GM21515 (cell line): ENCODE data around the gene ENPP7.
"Not testable (repeated sequence)": the region's sequence is repeated elsewhere in the genome, so short reads cannot be mapped to it uniquely, and the experiment has no call there.

Experiments used
- ATAC-seq: cut with Tn5 transposase; IDR thresholded peaks from one replicate; pipeline ENCODE4 v1.9.1; 2021; ENCODE audit not compliant: unreplicated experiment

ENPP7 gene

GRCh38 chr17:79748295-79749099 is 17.8 kb downstream of the ENPP7 start:
- no peak for ATAC-seq

GRCh38 chr17:79749156-79749815 is 18.5 kb downstream of the ENPP7 start:
- ATAC-seq: no peak

DNA sequence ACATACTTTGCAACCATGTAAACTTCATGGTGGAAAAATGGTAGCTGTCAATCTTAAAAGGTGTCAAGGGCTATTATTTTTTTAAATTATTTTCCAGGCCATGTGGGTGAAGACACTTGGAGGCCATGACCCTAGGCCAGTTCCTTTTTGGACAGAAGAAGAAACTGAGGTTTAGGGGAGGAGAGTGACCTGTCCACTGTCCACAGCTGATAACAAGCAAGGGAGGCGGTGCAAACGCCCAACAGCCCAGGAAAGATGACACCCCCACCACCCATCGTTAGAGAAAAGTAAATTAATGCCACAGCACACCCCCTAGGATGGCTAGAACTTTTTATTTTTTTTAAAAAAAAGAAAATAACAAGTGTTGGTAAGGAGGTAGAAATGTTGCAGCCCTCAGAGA is 19.2 kb downstream of the ENPP7 start:
- ATAC-seq: no peak

DNA sequence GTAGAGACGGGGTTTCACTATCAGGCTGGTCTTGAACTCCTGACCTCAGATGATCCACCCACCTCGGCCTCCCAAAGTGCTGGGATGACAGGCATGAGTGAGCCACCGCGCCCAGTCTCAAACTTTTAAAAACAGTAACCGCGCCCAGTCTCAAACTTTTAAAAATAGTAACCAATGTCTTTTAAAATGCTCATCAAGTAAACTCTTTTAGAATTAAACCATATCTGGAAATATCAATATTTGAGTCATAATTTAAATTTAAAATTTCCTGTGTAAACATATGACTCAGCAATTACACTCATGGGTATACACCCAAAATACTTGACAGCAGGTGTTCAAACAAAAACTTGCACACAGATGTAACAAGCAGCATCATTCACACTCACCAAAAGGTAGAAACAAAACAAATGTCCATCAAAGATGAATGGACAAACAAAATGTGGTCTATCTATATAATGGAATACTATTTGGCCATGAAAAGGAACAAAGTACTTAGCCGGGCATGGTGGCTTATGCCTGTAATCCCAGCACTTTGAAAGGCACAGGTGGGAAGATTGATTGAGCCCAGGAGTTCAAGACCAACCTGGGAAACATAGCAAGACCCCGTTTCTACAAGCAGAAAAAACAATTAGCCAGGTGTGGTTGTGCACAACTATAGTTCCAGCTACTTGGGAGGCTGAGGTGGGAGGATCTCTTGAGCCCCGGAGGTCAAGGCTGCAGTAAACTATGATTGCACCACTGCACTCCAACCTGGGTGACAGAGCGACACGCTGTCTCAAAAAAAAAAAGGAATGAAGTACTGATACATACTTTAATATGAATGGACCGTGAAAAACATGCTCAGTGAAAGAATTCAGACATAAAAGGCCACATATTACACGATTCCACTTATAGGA is 20.2 kb downstream of the ENPP7 start:
- ATAC-seq: no peak

DNA sequence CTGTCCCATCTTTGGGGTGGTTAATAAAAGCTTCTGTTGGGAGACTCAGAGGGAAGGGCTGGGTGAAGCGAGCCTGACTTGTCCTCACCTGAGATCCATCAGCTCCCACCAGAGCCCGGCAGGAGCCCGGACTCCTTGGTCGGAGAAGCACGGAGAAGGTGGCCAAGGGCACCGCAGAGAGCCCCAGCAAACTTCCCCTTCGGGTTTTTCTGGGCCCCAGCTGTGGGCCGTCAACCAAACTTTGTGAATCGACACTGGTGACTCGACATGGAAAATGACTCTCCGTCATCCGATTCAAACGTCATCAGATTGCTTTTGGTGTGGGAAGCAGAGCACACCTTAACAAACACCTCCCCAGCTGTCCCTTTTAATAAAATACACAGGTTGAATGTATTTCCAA is 21.4 kb downstream of the ENPP7 start:
- no peak for ATAC-seq

DNA sequence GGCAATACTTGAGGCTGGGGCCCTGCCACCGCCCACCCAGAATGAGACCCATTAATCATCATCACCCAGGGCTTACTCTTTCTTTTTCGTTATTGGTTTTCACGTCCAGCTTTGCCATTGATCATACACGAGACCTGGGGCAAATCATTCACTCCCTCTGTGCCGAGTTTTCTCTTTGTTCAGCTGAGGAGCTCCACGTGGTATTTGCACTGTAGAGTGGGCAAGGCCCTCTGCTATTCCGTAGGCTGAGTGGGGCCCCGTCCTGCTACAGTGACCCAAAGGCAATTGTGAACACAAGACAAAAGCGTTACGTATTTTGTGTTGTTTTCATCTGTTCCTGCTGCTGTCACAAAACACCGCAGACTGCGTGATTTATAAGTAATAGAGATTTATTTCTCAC is 23.6 kb downstream of the ENPP7 start:
- ATAC-seq: no peak

DNA sequence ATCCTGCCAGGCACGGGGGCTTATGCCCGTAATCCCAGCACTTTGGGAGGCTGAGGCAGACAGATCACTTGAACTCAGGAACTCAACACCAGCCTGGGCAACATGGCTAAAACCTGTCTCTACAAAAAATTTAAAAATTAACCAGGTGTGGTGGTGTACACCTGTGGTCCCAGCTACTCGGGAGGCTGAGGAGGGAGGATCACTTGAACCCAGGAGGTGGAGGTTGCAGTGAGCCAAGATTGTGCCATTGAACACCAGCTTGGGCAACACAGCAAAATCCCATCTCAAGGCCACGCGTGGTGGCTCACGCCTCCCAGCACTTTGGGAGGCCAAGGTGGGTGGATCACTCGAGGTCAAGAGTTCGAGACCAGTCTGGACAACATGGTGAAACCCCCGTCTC is 24.2 kb downstream of the ENPP7 start:
- not testable (repeated sequence) for ATAC-seq

- no peak for ATAC-seq
Measured at GRCh38 chr17:79755591-79755990, 24.8 kb downstream of the ENPP7 start.

GRCh38 chr17:79757140-79757745 is 26.5 kb downstream of the ENPP7 start:
- ATAC-seq: no peak

DNA sequence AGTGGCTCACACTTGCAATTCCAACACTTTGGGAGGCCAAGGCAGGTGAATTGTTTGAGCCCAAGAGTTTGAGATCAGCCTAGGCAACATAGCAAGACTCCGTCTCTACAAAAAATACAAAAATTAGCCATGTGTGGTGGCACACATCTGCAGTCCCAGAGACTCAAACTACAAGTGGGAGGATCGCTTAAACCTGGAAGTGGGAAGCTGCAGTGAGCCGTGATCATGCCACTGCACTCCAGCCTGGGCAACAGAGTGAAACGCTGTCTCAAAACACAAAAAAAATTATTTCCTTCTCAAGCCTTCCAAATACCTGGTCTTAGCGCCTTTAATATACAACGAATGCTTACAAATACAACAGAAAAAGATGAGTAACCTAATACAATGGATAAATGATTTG is 27.5 kb downstream of the ENPP7 start:
- ATAC-seq: no peak

GRCh38 chr17:79760197-79760906 is 29.6 kb downstream of the ENPP7 start:
- no peak for ATAC-seq

DNA sequence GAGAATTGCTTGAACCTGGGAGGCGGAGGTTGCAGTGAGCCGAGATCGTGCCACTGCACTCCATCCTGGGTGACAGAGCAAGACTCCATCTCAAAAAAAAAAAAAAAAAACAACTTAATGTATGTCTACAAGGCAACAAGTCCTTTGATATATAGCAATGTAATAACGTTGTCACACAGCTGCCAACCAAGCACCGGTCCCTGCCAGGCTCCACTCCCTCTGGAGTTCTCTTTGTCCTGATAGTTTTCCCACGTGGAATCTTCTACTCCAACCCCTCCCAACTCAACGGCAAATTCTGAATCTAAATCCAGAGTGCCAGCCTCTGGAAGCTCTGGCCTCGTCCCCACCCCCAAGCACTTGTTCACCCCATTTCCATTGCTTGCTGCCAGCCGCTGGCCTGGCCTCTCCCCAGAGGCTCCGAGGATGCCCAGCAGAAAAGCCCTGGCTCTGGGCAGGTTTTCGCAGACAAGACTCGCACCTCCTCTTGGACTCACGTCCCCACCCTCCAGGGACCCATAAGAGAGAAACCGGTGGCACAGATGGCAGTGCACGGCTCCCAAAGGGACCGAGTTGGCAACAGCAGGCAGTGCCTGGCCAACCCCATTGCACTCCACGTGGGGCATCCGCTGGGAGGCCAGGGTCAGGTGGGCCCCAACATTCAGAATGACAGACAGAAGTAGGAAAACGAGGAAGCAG is 31.3 kb downstream of the ENPP7 start:
- no peak for ATAC-seq

- ATAC-seq: no peak
Measured at GRCh38 chr17:79765708-79766107, 35.0 kb downstream of the ENPP7 start.

GRCh38 chr17:79769570-79770506 is 39.1 kb downstream of the ENPP7 start:
- ATAC-seq: no peak

GRCh38 chr17:79771276-79771675 is 40.5 kb downstream of the ENPP7 start:
- ATAC-seq: no peak

DNA sequence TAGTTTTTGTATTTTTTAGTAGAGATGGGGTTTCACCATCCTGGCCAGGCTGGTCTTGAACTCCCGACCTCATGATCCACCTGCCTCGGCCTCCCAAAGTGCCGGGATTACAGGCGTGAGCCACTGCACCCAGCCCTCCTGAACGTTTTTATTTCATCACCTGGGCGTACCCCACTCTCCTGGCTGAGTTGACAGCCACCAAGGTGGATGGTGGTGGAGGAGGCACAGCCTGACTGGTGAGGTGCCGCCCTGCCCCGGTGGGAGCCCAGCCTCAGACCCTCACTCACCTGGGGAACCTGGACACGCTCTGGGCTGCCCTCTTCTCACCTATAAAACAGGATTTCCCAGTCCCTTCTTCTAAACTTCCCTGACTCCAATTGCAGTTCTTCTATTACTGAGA is 42.0 kb downstream of the ENPP7 start:
- not testable (repeated sequence) for ATAC-seq

DNA sequence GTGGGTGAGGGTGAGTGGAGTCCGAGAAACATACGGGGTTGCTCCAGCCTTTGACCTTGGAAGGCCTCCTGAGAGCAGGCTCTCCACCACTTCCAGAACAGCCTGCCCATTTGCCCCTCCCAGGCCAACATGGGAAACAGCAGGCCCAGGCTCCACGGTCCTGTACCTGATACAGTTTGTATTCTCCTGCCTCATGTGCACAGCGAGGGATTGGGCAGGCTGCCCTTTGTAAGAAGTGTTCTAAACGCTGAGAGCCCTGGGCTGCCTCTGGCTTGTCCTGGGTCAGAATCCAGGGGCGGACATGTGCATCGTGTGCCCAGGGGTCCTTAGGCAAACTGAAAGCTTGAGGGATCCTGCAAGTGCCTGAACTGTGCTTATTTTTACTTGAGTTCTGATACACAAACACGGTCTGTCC is 43.8 kb downstream of the ENPP7 start:
- ATAC-seq: no peak

GRCh38 chr17:79775632-79776031 is 44.9 kb downstream of the ENPP7 start:
- no peak for ATAC-seq
